Adrenal gland (tissue), 19 donors: ENCODE data around the gene OLIG3. TPM values are rescaled to one million over a fixed set of nuclear protein-coding genes. Genes with fewer than 3 reads are reported as not detected.

Experiments
- DNase-seq, 7 donors: peaks; one replicate each; pipeline ENCODE4 v3.0.0-alpha.2; 2019 to 2020
- H3K27ac ChIP-seq, 5 donors: fragments of 200-600 bp; sonication (generic) in 4 of 5; 1 replicate in 3 of 5; 2 replicates in 2 of 5; pipeline versions ENCODE4 v1.5.1 to v1.8.0; 2016 to 2020; ENCODE audit warnings: mild to moderate bottlenecking in 1 of 5
- H3K27me3 ChIP-seq: fragments of 200-600 bp; 2 replicates; pipeline ENCODE4 v1.8.0; 2021
- H3K36me3 ChIP-seq, 2 donors: fragments of 200-600 bp; replicated peaks in 1 of 2; 1 replicate in 1 of 2; 2 replicates in 1 of 2; pipeline versions ENCODE4 v1.5.1 to v1.8.0; 2018 to 2022
- H3K4me1 ChIP-seq, 2 donors: fragments of 200-600 bp; replicated peaks in 1 of 2; 1 replicate in 1 of 2; 2 replicates in 1 of 2; pipeline versions ENCODE4 v1.5.1 to v1.8.0; 2018 to 2021
- H3K4me3 ChIP-seq, 4 donors: fragments of 200-600 bp; sonication (generic) in 3 of 4; one replicate each; pipeline ENCODE4 v1.5.1; 2016 to 2018
- H3K9me3 ChIP-seq, 3 donors: fragments of 200-600 bp; sonication (generic) in 1 of 3; replicated peaks in 1 of 3; 1 replicate in 2 of 3; 2 replicates in 1 of 3; pipeline versions ENCODE4 v1.5.1 to v1.8.0; 2016 to 2021
- CTCF ChIP-seq, 6 experiments: fragments of 450-650 bp in 4 of 6; fragments of 200-600 bp in 2 of 6; sonication (generic) in 1 of 6; IDR thresholded peaks; 1 replicate in 5 of 6; 2 replicates in 1 of 6; pipeline versions ENCODE4 v1.5.1 to v1.8.0; 2016 to 2021; ENCODE audit warnings: antibody characterized with exemption in 6 of 6, mild to moderate bottlenecking in 2 of 6, moderate library complexity in 1 of 6
- POLR2A ChIP-seq, 2 donors: fragments of 450-650 bp; IDR thresholded peaks; one replicate each; pipeline ENCODE4 v1.6.1; 2017; ENCODE audit warnings: antibody characterized with exemption in 2 of 2, mild to moderate bottlenecking in 2 of 2, moderate library complexity in 1 of 2
- WGBS, 4 donors: extraction: QIAGEN DNeasy Blood & Tissue Kit in 2 of 4; methylation state at CpG; one replicate each; pipeline versions ENCODE4 v1.1.5 to v1.1.7; 2013 to 2017; 5-methylcytosine and 5-hydroxymethylcytosine counted together
- intact Hi-C, 2 donors: fragments of 100-400 bp; cut with DNase I; formaldehyde crosslinking; loops; one replicate each; pipeline versions ENCODE4 v1.14.1 to v1.15.0; 2022 to 2023
- long read RNA-seq, 10 donors: library from polyadenylated mRNA in 3 of 10; unstranded in 2 of 10; stranded (forward) in 1 of 10; transcript quantifications; one replicate each; pipeline ENCODE4 v2.0.0 and lab custom pipeline, GENCODE V29; 2021 to 2026
- polyA plus RNA-seq, 3 donors: library from polyadenylated mRNA; stranded (reverse); fragments of 200-250 nt in 2 of 3; fragments of 350-450 nt in 1 of 3; fragmentation: Illumina TruSeq in 1 of 3; extraction: RNeasy Lipid Tissue Mini Kit (QIAGEN cat#74804) in 1 of 3; gene quantifications; one replicate each; pipeline ENCODE4 v1.2.3, GENCODE V29; 2013 to 2014
- total RNA-seq, 9 donors: library from RNA; depleted of rRNA in 4 of 9; stranded (reverse); fragments of >200 nt in 4 of 9; fragments of 120-200 nt in 1 of 9; fragmentation: NEBNext Ultra II Directional in 1 of 9; extraction: Animal tissue kit (Norgen Biotek cat#: 25700) in 1 of 9; gene quantifications; one replicate each; pipeline versions ENCODE4 v1.1.0 to v1.2.4, GENCODE V29; 2013 to 2023
- donor health status: healthy with polysubstance abuse.
- donor health status: Bipolar disorder and iron deficiency.
- donor health status: DM: yes; HTN: yes; CAD: no.
- donor health status: DM: no; HTN: no; CAD: no.
- donor health status: DM: no; HTN: no; CAD: no.
- donor health status: DM: yes; HTN: yes; CAD: no.

OLIG3 gene
- total RNA-seq (not detected), polyA plus RNA-seq (not detected)
- long read RNA-seq, donor 1, result 0 reads
- long read RNA-seq, donor 2, result 0 reads
- long read RNA-seq, donor 3, result 0 reads
- long read RNA-seq, donor 4, result 0 reads
- long read RNA-seq, donor 5, result 0 reads
- long read RNA-seq, donor 6, result 0 reads
- long read RNA-seq, donor 7, result 0 reads
- long read RNA-seq, donor 8, result 0 reads
- long read RNA-seq, donor 9, result 0 reads
- long read RNA-seq, donor 10, result 0 reads

- no peak within 1 kb of the TSS for H3K27ac ChIP-seq
- no peaks in the 10 kb centered on the region for H3K36me3 ChIP-seq
- peaks cover 100% of the 10 kb centered on the region for H3K27me3 ChIP-seq
- H3K4me1 ChIP-seq, result peaks cover 0 to 15% of the 10 kb centered on the region in 2 donors
- no peak within 1 kb of the TSS for H3K4me3 ChIP-seq
- H3K9me3 ChIP-seq, result no peaks in the 10 kb centered on the region
- intact Hi-C loops, result no loop called here
- WGBS, 4 donors, result 9 to 12% (median 9%) methylated on average over 23 of the region's 23 CpGs
- no peak for DNase-seq
- no peak for TF ChIP-seq POLR2A (IDR thresholded peaks at IDR 0.05)
- TF ChIP-seq CTCF (IDR thresholded peaks at IDR 0.05), result no peak
Measured at GRCh38 chr6:137494281-137494987, at the start of gene OLIG3. TSS of gene OLIG3 (minus strand) at chr6:137494394. CDS start at chr6:137494170, 224 bp downstream.

GRCh38 chr6:137543114-137543513 is 48.9 kb upstream of the OLIG3 start:
- WGBS, 4 donors, result 27 to 54% (median 31%) methylated on average over 2 of the region's 2 CpGs
- intact Hi-C loops, result no loop called here
- no peak for TF ChIP-seq POLR2A (IDR thresholded peaks at IDR 0.05)
- Histone ChIP-seq H3K9me3 (no peaks in the 10 kb centered on the region), H3K4me3 (no peak overlapping the region), H3K27me3 (peaks cover 21% of the 10 kb centered on the region), H3K36me3 (no peaks in the 10 kb centered on the region), H3K4me1 (no peaks in the 10 kb centered on the region), H3K27ac (no peak overlapping the region)
- no peak for DNase-seq

- TF ChIP-seq POLR2A (IDR thresholded peaks at IDR 0.05) (no peak), CTCF (IDR thresholded peaks at IDR 0.05) (no peak)
- H3K4me1 ChIP-seq, result no peaks in the 10 kb centered on the region
- DNase-seq, result no peak
- H3K27me3 ChIP-seq, result peaks cover 24% of the 10 kb centered on the region
- no peak overlapping the region for H3K27ac ChIP-seq
- H3K4me3 ChIP-seq, result no peak overlapping the region
- H3K9me3 ChIP-seq, result no peaks in the 10 kb centered on the region
- intact Hi-C loops, result no loop called here
- no peaks in the 10 kb centered on the region for H3K36me3 ChIP-seq
- 53 to 60% (median 57%) methylated on average over 1 of the region's 1 CpG for WGBS, 4 donors
Measured at GRCh38 chr6:137542713-137543112, 48.5 kb upstream of the OLIG3 start.

GRCh38 chr6:137541534-137542063 is 47.4 kb upstream of the OLIG3 start:
- no peak for DNase-seq
- Histone ChIP-seq H3K27me3 (peaks cover 24% of the 10 kb centered on the region), H3K4me1 (no peaks in the 10 kb centered on the region), H3K36me3 (no peaks in the 10 kb centered on the region), H3K4me3 (no peak overlapping the region), H3K27ac (no peak overlapping the region), H3K9me3 (no peaks in the 10 kb centered on the region)
- intact Hi-C loops, result no loop called here
- 73 to 79% (median 77%) methylated on average over 4 of the region's 4 CpGs for WGBS, 4 donors
- no peak for TF ChIP-seq CTCF (IDR thresholded peaks at IDR 0.05)
